HG02973 (cell line): Measurements from ENCODE around the gene BANK1.

ENCODE experiments used
- ATAC-seq: cut with Tn5 transposase; IDR thresholded peaks from one replicate; pipeline ENCODE4 v1.9.1; 2021; ENCODE audit warnings: moderate library complexity; ENCODE audit not compliant: unreplicated experiment

BANK1 gene

GRCh38 chr4:102104278-102104677 lies 313.7 kb downstream of the BANK1 start:
- ATAC-seq: no peak

- no peak for ATAC-seq
Observed at GRCh38 chr4:102105983-102106382, 315.5 kb downstream of the BANK1 start.

GRCh38 chr4:102114118-102114630 lies 323.6 kb downstream of the BANK1 start:
- ATAC-seq: no peak

GRCh38 chr4:102116121-102116520 lies 325.6 kb downstream of the BANK1 start:
- ATAC-seq: no peak

- ATAC-seq: no peak
Observed at GRCh38 chr4:102120846-102121245, 330.3 kb downstream of the BANK1 start.
